ENCODE results near the gene EML5.

DNA sequence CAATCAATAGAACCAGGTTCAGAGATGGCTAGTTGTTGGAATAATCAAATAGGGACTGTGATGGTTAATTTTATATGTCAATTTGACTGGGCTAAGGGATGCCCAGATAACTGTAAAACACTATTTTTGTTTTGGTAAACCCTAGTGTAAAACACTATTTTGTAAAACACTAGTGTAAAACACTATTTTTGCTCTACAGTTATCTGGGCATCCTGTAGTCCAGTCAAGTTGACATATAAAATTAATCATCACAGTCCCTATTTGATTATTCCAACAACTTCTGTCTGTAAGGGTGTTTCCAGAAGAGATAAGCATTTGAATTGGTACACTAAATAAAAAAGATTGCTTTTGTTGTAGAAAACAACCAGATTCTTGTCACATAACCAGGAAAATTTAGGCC is 15.6 kb upstream of the EML5 start:
- TF ChIP-seq POLR2A (IDR thresholded peaks at IDR 0.05; ENCODE audit: low read length) (no peak), GATA1 (IDR thresholded peaks at IDR 0.05; ENCODE audit: low read depth, low read length) (no peak)
